Subcutaneous adipose tissue (tissue), 4 donors: ENCODE measurements around the gene PYGM. TPM values are rescaled to one million over a fixed set of nuclear protein-coding genes. Genes with fewer than 3 reads are reported as not detected.

Source experiments
- CTCF ChIP-seq: fragments of 450-650 bp; IDR thresholded peaks from one replicate; pipeline ENCODE4 v1.5.1; 2016; ENCODE audit warnings: low read depth, mild to moderate bottlenecking, control low read depth, antibody characterized with exemption, moderate library complexity
- total RNA-seq, 4 donors: library from RNA; depleted of rRNA; stranded (reverse); fragments of >200 nt; gene quantifications; one replicate each; pipeline ENCODE4 v1.1.0, GENCODE V29; 2016

The PYGM gene
- total RNA-seq, 4 donors from 2014 or later, result 0.51 to 63.7 (median 4.4) TPM

DNA sequence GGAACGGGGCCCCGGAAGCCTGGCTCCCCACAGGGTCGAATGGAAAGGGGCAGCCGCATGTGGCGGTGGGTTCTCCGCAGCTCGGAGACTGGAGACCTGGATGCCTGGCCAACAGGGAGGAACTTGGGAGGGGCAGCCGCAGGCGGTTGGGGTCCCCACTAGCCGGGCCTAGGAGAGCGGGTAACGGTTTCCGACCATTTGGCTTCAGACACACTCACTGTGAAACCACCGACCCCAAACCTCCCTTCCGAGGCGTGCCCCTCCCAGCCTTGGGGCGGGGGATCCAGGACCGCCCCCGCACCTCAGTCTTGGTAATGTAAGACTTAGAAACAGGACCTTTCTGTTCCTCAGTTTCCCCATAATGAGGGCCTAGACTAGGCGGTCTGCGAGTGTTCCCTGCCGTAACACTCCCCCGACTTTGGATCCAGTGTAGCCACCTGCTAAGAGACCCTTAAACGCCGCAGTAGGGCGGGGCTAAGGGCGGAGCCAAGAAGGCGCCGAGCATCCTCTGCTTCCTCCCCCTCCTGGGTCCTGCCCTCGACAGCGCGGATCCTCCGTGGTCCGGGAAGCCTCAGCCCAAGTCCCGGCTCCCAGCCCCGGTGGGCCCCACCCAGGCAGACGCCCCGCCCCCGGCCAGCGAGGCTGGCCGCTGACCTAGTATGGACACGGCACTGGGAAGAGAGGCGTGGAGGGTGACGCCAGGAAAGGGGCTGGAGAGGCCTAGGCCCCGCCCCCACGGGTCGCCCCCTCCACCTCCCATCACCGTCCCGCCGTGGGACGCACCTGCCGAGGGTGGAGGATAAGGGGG lies 14.0 kb downstream of the PYGM start:
- no peak for TF ChIP-seq CTCF

GRCh38 chr11:64745189-64745520 lies 14.6 kb downstream of the PYGM start:
- no peak for TF ChIP-seq CTCF

GRCh38 chr11:64744544-64745188 lies 15.1 kb downstream of the PYGM start:
- TF ChIP-seq CTCF, result no peak

GRCh38 chr11:64743591-64744543 lies 15.9 kb downstream of the PYGM start, which contains the start of gene RASGRP2:
Gene RASGRP2 (minus strand): TSS chr11:64744142. CDS start chr11:64742866, 1,276 bp downstream.
- TF ChIP-seq CTCF, result no peak

DNA sequence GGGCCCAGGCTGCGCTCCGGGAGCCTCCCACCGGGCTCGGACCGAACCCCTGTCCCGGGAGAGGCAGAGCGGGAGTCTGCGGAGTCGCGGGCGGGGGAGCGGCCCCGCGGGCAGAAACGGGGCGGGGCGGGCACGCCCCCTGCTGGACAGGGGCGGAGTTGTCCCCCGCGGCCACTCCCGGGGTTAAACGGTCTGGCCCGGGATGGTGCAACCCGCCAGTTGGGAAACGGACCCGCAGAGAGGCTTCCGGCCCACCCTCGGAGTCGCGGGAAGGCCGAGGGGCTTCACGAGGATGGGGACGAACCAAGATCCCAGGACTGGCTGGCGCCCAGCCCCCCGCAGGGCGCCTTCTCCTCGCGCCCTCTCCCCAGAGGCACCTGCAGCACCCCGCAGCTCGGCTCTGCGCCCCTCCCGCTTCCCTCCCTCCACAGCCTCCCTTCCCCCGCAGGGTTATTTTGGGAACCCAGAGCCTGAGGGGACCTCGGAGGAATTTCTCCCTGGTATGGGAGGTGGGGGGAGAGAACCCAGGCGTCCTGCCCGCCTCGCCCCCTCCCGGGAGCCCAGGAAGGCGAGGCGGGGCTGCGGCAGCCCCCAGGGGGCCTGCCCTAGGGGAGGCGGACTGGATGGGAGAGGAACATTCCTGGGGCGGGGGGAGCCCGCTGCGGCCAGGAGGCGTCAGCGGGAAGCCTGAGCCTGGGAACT lies 16.7 kb downstream of the PYGM start:
- no peak for TF ChIP-seq CTCF

GRCh38 chr11:64742087-64742888 lies 17.5 kb downstream of the PYGM start:
- no peak for TF ChIP-seq CTCF
